ENCODE measurements around the gene ACLY. TPM values are rescaled to one million over a fixed set of nuclear protein-coding genes. Genes with fewer than 3 reads are reported as not detected.

The ACLY gene
- total and polyA plus RNA-seq, 2 of the 13 experiments (the other 11 are each of a cell fraction or from before 2014, with no cell fraction given), result 111 to 218 TPM

DNA sequence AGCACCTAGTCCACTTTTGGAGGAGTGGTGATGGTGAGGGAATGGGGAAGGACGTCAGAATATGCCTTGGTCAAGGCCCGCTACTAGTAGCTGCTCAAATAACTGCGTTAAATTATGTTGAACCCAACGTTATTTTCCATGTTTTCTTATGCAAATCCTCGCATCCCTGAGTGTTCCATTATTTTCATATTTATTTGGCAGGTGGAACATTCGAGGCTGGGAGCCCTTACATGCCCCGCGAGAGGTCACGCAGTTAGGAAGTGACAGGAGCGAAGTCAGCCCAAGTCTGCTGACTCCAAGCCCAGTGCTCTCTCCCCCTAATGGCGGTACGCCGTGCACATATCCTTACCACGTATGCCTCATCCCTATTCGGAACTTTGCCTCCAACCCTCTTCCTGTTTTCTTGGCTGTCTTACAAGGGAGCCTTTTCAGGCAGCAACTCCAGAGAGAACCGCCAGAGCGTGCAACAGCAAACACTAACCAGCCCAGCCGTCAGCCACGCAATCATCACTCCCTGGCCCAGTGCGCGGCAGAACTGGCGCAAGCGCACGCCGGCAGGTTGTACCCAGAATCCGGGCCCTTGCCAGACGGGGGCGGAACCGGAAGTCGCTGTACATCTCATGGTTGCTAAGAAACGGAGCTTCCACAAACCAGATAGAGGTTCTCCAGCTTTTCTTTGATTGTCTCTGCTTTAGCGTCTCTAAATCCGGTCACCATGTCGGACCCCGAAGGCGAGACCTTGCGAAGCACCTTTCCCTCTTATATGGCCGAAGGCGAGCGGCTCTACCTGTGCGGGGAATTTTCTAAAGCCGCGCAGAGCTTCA lies 11.5 kb upstream of the ACLY start, which contains the start of gene ODAD4 (continued):
- TF ChIP-seq MYPOP (CRISPR knock-in tag; IDR thresholded peaks at IDR 0.05) (peak; percentile 99), ZNF557 (CRISPR knock-in tag; IDR thresholded peaks at IDR 0.05) (peak; percentile 95), KAT8 (CRISPR knock-in tag; IDR thresholded peaks at IDR 0.05) (peak; percentile 95), FOXP4 (CRISPR knock-in tag; IDR thresholded peaks at IDR 0.05) (peak; percentile 85), JARID2 (CRISPR knock-in tag; IDR thresholded peaks at IDR 0.05; ENCODE audit: insufficient replicate concordance) (peak; percentile 89), ZNF382 (CRISPR knock-in tag; IDR thresholded peaks at IDR 0.05; ENCODE audit: borderline replicate concordance) (no peak), RCOR2 (CRISPR knock-in tag; IDR thresholded peaks at IDR 0.05) (peak; percentile 88), ARID2 (CRISPR knock-in tag; IDR thresholded peaks at IDR 0.05; ENCODE audit: borderline replicate concordance) (no peak), ZNF766 (CRISPR knock-in tag; IDR thresholded peaks at IDR 0.05; ENCODE audit: borderline replicate concordance) (peak; percentile 96; the same call in 1 of the 2 replicates), SNAPC5 (CRISPR knock-in tag; IDR thresholded peaks at IDR 0.05; ENCODE audit: borderline replicate concordance) (no peak), ZSCAN9 (CRISPR knock-in tag; IDR thresholded peaks at IDR 0.05; ENCODE audit: borderline replicate concordance) (peak; percentile 90; the same call in 1 of the 2 replicates), PITX1 (CRISPR knock-in tag; IDR thresholded peaks at IDR 0.05) (peak; percentile 86), NFKB2 (CRISPR knock-in tag; IDR thresholded peaks at IDR 0.05; ENCODE audit: borderline replicate concordance) (peak; percentile 96), HMG20B (CRISPR knock-in tag; conservative IDR thresholded peaks at IDR 0.05) (peak; percentile 67; the same call in 1 of the 2 replicates), ZNF614 (CRISPR knock-in tag; IDR thresholded peaks at IDR 0.05; ENCODE audit: borderline replicate concordance) (peak; percentile 90; the same call in 1 of the 2 replicates), XBP1 (CRISPR knock-in tag; IDR thresholded peaks at IDR 0.05) (no peak)
- TF ChIP-seq, protein P1, sequence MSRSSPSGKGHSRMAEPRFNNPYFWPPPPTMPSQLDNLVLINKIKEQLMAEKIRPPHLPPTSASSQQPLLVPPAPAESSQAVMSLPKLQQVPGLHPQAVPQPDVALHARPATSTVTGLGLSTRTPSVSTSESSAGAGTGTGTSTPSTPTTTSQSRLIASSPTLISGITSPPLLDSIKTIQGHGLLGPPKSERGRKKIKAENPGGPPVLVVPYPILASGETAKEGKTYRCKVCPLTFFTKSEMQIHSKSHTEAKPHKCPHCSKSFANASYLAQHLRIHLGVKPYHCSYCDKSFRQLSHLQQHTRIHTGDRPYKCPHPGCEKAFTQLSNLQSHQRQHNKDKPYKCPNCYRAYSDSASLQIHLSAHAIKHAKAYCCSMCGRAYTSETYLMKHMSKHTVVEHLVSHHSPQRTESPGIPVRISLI (CRISPR knock-in tag; IDR thresholded peaks at IDR 0.05; ENCODE audit: borderline replicate concordance), result peak; percentile 59; the same call in 1 of the 2 replicates
- TF ChIP-seq, protein P2, sequence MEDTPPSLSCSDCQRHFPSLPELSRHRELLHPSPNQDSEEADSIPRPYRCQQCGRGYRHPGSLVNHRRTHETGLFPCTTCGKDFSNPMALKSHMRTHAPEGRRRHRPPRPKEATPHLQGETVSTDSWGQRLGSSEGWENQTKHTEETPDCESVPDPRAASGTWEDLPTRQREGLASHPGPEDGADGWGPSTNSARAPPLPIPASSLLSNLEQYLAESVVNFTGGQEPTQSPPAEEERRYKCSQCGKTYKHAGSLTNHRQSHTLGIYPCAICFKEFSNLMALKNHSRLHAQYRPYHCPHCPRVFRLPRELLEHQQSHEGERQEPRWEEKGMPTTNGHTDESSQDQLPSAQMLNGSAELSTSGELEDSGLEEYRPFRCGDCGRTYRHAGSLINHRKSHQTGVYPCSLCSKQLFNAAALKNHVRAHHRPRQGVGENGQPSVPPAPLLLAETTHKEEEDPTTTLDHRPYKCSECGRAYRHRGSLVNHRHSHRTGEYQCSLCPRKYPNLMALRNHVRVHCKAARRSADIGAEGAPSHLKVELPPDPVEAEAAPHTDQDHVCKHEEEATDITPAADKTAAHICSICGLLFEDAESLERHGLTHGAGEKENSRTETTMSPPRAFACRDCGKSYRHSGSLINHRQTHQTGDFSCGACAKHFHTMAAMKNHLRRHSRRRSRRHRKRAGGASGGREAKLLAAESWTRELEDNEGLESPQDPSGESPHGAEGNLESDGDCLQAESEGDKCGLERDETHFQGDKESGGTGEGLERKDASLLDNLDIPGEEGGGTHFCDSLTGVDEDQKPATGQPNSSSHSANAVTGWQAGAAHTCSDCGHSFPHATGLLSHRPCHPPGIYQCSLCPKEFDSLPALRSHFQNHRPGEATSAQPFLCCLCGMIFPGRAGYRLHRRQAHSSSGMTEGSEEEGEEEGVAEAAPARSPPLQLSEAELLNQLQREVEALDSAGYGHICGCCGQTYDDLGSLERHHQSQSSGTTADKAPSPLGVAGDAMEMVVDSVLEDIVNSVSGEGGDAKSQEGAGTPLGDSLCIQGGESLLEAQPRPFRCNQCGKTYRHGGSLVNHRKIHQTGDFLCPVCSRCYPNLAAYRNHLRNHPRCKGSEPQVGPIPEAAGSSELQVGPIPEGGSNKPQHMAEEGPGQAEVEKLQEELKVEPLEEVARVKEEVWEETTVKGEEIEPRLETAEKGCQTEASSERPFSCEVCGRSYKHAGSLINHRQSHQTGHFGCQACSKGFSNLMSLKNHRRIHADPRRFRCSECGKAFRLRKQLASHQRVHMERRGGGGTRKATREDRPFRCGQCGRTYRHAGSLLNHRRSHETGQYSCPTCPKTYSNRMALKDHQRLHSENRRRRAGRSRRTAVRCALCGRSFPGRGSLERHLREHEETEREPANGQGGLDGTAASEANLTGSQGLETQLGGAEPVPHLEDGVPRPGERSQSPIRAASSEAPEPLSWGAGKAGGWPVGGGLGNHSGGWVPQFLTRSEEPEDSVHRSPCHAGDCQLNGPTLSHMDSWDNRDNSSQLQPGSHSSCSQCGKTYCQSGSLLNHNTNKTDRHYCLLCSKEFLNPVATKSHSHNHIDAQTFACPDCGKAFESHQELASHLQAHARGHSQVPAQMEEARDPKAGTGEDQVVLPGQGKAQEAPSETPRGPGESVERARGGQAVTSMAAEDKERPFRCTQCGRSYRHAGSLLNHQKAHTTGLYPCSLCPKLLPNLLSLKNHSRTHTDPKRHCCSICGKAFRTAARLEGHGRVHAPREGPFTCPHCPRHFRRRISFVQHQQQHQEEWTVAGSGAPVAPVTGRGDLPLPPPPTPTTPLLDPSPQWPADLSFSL (CRISPR knock-in tag; IDR thresholded peaks at IDR 0.05), result no peak

Data from HepG2 (cell line).